ENCODE data around the gene ZBTB39.

- TF ChIP-seq CTCF (IDR thresholded peaks at IDR 0.05; ENCODE audit: poor library complexity) (no peak), EZH2phosphoT487 (IDR thresholded peaks at IDR 0.05; ENCODE audit: low read depth, severe bottlenecking, unreplicated experiment) (no peak)
Measured at GRCh38 chr12:57003395-57003794, 3.0 kb downstream of the ZBTB39 start.
